GM18868 (cell line): ENCODE data around the gene PTPRJ.
"Not testable (repeated sequence)": the region's sequence is repeated elsewhere in the genome, so short reads cannot be mapped to it uniquely, and the experiment has no call there.

Experiments used
- ATAC-seq: cut with Tn5 transposase; IDR thresholded peaks from one replicate; pipeline ENCODE4 v1.9.1; 2021; ENCODE audit warnings: mild to moderate bottlenecking, moderate library complexity; ENCODE audit not compliant: unreplicated experiment

The PTPRJ gene

DNA sequence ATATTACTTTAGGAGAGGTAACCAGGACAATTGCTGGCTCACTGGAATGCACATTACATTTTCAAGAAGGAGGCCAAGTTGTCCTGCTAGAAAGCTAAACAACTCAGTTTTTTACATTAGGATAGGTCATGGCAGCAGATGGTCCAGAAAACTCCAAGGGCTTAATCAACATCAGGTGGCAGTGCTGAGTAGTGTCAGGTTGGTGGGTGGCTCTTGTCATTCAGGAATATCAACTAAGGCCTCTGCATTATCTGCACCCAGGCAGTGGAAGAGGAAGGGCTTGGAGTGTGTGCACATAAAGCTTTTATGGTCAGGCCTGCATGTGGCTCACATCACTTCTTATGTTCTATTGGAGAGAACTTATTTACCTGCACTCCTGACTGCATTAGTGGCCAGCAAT, 204.1 kb downstream of the PTPRJ start:
- no peak for ATAC-seq

DNA sequence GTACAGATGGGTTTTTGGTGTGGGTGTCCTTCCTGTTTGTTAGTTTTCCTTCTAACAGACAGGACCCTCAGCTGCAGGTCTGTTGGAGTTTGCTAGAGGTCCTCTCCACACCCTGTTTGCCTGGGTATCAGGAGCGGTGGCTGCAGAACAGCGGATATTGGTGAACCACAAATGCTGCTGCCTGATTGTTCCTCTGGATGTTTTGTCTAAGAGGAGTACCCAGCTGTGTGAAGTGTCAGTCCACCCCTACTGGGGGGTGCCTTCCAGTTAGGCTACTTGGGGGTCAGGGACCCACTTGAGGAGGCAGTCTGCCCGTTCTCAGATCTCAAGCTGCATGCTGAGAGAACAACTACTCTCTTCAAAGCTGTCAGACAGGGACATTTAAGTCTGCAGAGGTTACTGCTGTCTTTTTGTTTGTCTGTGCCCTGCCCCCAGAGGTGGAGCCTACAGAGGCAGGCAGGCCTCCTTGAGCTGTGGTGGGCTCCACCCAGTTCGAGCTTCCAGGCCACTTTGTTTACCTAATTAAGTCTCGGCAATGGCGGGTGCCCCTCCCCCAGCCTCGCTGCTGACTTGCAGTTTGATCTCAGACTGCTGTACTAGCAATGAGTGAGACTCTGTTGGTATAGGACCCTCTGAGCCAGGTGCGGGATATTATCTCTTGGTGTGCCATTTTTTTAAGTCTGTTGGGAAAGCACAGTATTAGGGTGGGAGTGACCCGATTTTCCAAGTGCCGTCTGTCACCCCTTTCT, 210.7 kb downstream of the PTPRJ start:
- not testable (repeated sequence) for ATAC-seq

DNA sequence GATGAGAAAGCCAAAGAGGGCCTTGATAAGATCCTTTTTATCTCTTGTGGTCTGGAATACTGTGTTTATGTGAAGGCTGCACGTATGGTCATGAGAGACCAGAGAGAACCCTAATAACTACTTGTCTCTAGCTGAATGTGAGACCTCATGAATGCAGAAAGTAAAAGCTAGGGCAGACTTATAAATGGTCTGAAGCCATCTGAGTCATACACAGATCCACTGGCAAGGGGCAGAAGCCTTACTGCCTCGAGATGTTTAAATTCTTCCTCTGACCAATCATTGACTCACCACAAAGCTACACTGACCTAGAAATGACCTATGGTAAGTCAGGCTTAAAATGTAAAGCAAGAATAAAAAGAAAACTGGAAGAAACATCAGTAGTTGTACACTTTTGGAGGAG, 213.5 kb downstream of the PTPRJ start:
- ATAC-seq = no peak

DNA sequence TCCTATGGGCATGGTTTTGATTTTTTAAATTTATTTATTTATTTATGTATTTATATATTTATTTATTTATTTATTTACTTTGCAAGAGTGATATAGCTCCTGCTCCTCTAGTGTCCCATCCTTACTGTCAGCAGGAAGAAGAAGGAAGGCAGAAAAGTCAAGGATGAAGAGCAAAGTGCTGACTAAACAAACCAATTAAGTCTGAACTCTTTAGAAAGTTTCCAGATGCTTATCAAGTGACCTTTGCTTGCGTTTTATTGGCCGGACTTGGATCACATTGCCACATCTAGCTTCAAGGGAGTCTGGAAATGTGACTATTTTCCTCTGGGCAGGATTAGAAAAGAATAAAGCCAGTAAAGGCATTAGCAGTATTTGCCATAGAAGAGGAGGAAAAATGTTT, 227.5 kb downstream of the PTPRJ start:
- no peak for ATAC-seq

DNA sequence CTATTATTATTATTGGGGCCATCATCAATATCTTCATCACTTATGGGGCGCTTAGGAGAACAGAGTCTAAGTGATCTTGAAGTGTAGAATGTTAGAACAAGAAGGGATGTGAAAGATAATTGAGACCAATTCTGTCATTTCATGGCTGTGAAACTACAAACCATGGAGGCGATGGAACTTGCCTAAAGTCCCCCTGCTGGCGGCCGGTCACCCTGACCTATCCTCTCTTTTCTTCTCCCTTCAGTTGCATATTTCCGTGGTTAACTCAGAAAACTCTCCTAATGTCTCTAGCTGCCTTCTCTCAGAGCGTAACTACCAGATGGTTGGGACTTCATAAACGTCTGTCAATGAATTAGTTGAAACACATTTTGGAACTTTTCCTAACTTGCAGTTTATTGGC, 229.7 kb downstream of the PTPRJ start:
- no peak for ATAC-seq

DNA sequence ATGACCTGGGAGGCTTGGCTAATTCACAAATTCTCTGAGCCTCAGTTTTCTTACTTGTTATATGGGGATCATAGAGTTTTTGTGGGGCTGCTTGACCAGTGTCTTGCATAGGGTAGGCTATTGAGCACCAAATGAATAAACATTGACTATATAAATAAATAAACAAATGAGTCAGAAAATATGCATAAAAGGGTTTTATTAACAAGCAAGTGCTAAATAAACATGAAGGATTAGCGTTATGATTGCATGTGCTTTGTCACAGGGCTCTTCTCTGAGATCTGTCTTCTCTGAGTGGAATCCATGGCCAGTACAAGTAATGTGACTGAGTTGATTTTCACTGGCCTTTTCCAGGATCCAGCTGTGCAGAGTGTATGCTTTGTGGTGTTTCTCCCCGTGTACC, 236.2 kb downstream of the PTPRJ start, which contains the start of gene OR4B1:
Gene OR4B1, plus strand, starts transcription at position 301 of the 400 bp plus-strand sequence. Its CDS starts 0 bp downstream, at position 301.
- ATAC-seq = no peak
